Upper lobe of left lung (tissue), 4 donors: Measurements from ENCODE around the gene MRPL20.

Experiments
- EP300 ChIP-seq, 4 donors: sonication (generic); formaldehyde crosslinking; IDR thresholded peaks; one replicate each; pipeline ENCODE4 v1.5.1; 2017; ENCODE audit warnings: antibody characterized with exemption in 4 of 4, control low read depth in 2 of 4
- TF ChIP-seq, protein P1 (sequence below), 6 experiments: fragments of 450-650 bp in 4 of 6; fragments of 200-600 bp in 2 of 6; sonication (generic) in 2 of 6; IDR thresholded peaks; one replicate each; pipeline ENCODE4 v1.5.1; 2016 to 2019; ENCODE audit warnings: antibody characterized with exemption in 6 of 6

DNA sequence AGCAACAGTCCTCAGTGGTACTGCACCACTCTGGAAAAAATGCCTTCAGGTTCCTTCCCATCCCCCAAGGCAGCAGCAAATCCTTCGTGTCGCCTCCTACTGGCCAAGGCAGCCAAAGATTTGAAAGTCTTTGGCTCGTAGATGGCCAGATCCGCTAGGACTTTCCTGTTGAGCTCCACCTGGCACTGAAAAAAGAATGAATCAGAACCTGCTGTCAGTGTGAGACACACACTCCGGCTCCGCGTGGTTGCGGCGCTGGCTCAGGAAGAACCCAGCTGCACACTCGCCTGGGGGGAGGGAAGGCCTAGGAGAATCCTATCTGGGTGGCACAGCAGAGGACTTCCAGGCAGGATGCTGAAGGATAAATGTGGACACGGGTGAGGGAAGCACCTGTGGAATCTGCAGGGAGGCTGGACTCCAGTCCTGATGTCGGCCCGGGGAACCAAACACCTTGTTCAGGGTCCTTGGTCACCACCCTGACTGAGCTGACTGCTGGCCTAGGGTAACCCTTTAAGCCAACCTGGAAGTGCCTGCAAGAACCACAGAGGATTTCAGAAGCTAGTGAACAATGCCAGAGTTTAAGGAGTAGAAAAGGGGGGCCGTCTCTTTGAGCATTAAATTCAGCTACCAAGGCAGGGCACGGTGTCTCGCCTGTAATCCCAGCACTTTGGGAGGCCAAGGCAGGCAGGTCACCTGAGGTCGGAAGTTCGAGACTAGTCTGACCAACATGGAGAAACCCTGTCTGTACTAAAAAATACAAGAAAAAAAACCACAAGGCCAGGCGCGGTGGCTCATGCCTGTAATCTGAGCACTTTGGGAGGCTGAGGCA is 4.8 kb downstream of the MRPL20 start:
- TF ChIP-seq, protein P1, sequence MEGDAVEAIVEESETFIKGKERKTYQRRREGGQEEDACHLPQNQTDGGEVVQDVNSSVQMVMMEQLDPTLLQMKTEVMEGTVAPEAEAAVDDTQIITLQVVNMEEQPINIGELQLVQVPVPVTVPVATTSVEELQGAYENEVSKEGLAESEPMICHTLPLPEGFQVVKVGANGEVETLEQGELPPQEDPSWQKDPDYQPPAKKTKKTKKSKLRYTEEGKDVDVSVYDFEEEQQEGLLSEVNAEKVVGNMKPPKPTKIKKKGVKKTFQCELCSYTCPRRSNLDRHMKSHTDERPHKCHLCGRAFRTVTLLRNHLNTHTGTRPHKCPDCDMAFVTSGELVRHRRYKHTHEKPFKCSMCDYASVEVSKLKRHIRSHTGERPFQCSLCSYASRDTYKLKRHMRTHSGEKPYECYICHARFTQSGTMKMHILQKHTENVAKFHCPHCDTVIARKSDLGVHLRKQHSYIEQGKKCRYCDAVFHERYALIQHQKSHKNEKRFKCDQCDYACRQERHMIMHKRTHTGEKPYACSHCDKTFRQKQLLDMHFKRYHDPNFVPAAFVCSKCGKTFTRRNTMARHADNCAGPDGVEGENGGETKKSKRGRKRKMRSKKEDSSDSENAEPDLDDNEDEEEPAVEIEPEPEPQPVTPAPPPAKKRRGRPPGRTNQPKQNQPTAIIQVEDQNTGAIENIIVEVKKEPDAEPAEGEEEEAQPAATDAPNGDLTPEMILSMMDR (IDR thresholded peaks at IDR 0.05), result peak in 3 of 6 experiments; percentile 19 to 46 (median 22)
- TF ChIP-seq EP300 (IDR thresholded peaks at IDR 0.05), result no peak
